Measurements from ENCODE around the gene AQP12B. TPM values are rescaled to one million over a fixed set of nuclear protein-coding genes. Genes with fewer than 3 reads are reported as not detected.
"Not testable (repeated sequence)": the region's sequence is repeated elsewhere in the genome, so short reads cannot be mapped to it uniquely, and the experiment has no call there.

Gene AQP12B
- polyA plus RNA-seq, 3 donors, result 0.14 to 1.4 (median 0.74) TPM

GRCh38 chr2:240701736-240702639 lies 19.3 kb upstream of the AQP12B start:
- no peak for DNase-seq (ENCODE audit: low read depth in 3 of 3, low spot score in 2 of 3)

GRCh38 chr2:240701091-240701735 lies 18.5 kb upstream of the AQP12B start:
- no peak for DNase-seq (ENCODE audit: low read depth in 3 of 3, low spot score in 2 of 3)

GRCh38 chr2:240700616-240701015 lies 17.9 kb upstream of the AQP12B start:
- not testable (repeated sequence) for DNase-seq (ENCODE audit: low read depth in 3 of 3, low spot score in 2 of 3)

- not testable (repeated sequence) for DNase-seq (ENCODE audit: low read depth in 3 of 3, low spot score in 2 of 3)
Observed at GRCh38 chr2:240699835-240700234, 17.1 kb upstream of the AQP12B start.

GRCh38 chr2:240698852-240699561 lies 16.3 kb upstream of the AQP12B start:
- not testable (repeated sequence) for DNase-seq (ENCODE audit: low read depth in 3 of 3, low spot score in 2 of 3)

- DNase-seq (ENCODE audit: low read depth in 3 of 3, low spot score in 2 of 3), result not testable (repeated sequence)
Observed at GRCh38 chr2:240696469-240696868, 13.8 kb upstream of the AQP12B start.

- DNase-seq (ENCODE audit: low read depth in 3 of 3, low spot score in 2 of 3), result not testable (repeated sequence)
Observed at GRCh38 chr2:240695593-240695992, 12.9 kb upstream of the AQP12B start.

- not testable (repeated sequence) for DNase-seq (ENCODE audit: low read depth in 3 of 3, low spot score in 2 of 3)
Observed at GRCh38 chr2:240694304-240694703, 11.6 kb upstream of the AQP12B start.

GRCh38 chr2:240692583-240693561 lies 10.2 kb upstream of the AQP12B start:
- DNase-seq (ENCODE audit: low read depth in 3 of 3, low spot score in 2 of 3), result not testable (repeated sequence)

- not testable (repeated sequence) for DNase-seq (ENCODE audit: low read depth in 3 of 3, low spot score in 2 of 3)
Observed at GRCh38 chr2:240691631-240692420, 9.1 kb upstream of the AQP12B start, which contains the start of gene AQP12A. TSS of gene AQP12A (plus strand) at chr2:240691866. CDS start at chr2:240691914, 48 bp downstream.

GRCh38 chr2:240691075-240691427 lies 8.4 kb upstream of the AQP12B start:
- not testable (repeated sequence) for DNase-seq (ENCODE audit: low read depth in 3 of 3, low spot score in 2 of 3)

GRCh38 chr2:240690421-240691074 lies 7.9 kb upstream of the AQP12B start:
- not testable (repeated sequence) for DNase-seq (ENCODE audit: low read depth in 3 of 3, low spot score in 2 of 3)

GRCh38 chr2:240689975-240690374 lies 7.3 kb upstream of the AQP12B start:
- DNase-seq (ENCODE audit: low read depth in 3 of 3, low spot score in 2 of 3), result no peak

- DNase-seq (ENCODE audit: low read depth in 3 of 3, low spot score in 2 of 3), result no peak
Observed at GRCh38 chr2:240688553-240688919, 5.9 kb upstream of the AQP12B start.

GRCh38 chr2:240687741-240688552 lies 5.3 kb upstream of the AQP12B start:
- DNase-seq (ENCODE audit: low read depth in 3 of 3, low spot score in 2 of 3), result no peak

GRCh38 chr2:240687045-240687740 lies 4.5 kb upstream of the AQP12B start:
- peak in 1 of 3 donors; percentile 25 for DNase-seq (ENCODE audit: low read depth in 3 of 3, low spot score in 2 of 3)

GRCh38 chr2:240686460-240686859 lies 3.8 kb upstream of the AQP12B start:
- DNase-seq (ENCODE audit: low read depth in 3 of 3, low spot score in 2 of 3), result no peak

Measured in right renal cortex interstitium (tissue), 3 donors.